Measurements from ENCODE around the gene JAKMIP2. TPM values are rescaled to one million over a fixed set of nuclear protein-coding genes. Genes with fewer than 3 reads are reported as not detected.

The JAKMIP2 gene
- total RNA-seq, 1 experiment from 2014 or later, result 6.4 TPM

GRCh38 chr5:147704544-147704943, 78.0 kb downstream of the JAKMIP2 start:
- Histone ChIP-seq H3K23ac (ENCODE audit: insufficient read length, low read depth, low read length) (no peak overlapping the region), H4K5ac (ENCODE audit: insufficient read length, low read depth, low read length) (no peak overlapping the region), H2BK12ac (ENCODE audit: insufficient read length, low read depth, low read length) (no peak overlapping the region), H2AK5ac (ENCODE audit: insufficient read length, low read length) (no peak overlapping the region), H4K20me1 (ENCODE audit: control insufficient read depth, insufficient read depth, insufficient read length) (no peaks in the 10 kb centered on the region), H3K9me3 (ENCODE audit: control insufficient read depth, low read depth, low read length) (no peaks in the 10 kb centered on the region), H4K91ac (ENCODE audit: insufficient read length, low read depth, low read length) (no peak overlapping the region), H3T11ph (ENCODE audit: low read length) (no peak overlapping the region), H3K4me2 (ENCODE audit: insufficient read depth, insufficient read length, low read length) (no peak overlapping the region), H3K27ac (ENCODE audit: insufficient read length, low read depth, low read length) (no peak overlapping the region), H2BK15ac (ENCODE audit: low read depth, low read length) (no peak overlapping the region), H3K4ac (ENCODE audit: low read depth, low read length) (no peak overlapping the region), H2AFZ (ENCODE audit: low read length) (no peak overlapping the region), H3K56ac (ENCODE audit: insufficient read length, low read depth, low read length) (no peak overlapping the region), H3K9ac (ENCODE audit: extremely low read depth, insufficient read length, low read length) (no peak overlapping the region), H2BK120ac (ENCODE audit: low read depth, low read length, poor library complexity, severe bottlenecking) (no peak overlapping the region), H3K18ac (ENCODE audit: insufficient read length, low read depth, low read length) (no peak overlapping the region), H2BK5ac (ENCODE audit: insufficient read length, low read length) (no peak overlapping the region), H3K4me1 (ENCODE audit: insufficient read depth, low read length) (no peaks in the 10 kb centered on the region), H3K79me2 (ENCODE audit: insufficient read depth, low read length) (peaks cover 2% of the 10 kb centered on the region; the same call in 1 of the 2 replicates), H2BK20ac (ENCODE audit: low read depth, low read length, poor library complexity, severe bottlenecking) (no peak overlapping the region), H3K27me3 (ENCODE audit: insufficient read depth, low read length) (no peaks in the 10 kb centered on the region), H3K23me2 (ENCODE audit: insufficient read length, low read depth, low read length, poor library complexity, severe bottlenecking) (no peaks in the 10 kb centered on the region), H3K14ac (ENCODE audit: insufficient read depth, low read length) (no peak overlapping the region), H4K8ac (replicated peaks; ENCODE audit: insufficient read length, low read depth, low read length) (no peak overlapping the region), H3K79me1 (ENCODE audit: insufficient read depth, low read depth, low read length, poor library complexity, severe bottlenecking) (no peaks in the 10 kb centered on the region)
- Mint-ChIP-seq H3K4me1 (peaks cover 9 to 14% of the 10 kb centered on the region in 2 experiments), H3K9me3 (peaks cover 0 to 2% of the 10 kb centered on the region in 2 experiments; a peak in 2 of 5 replicates), H3K4me3 (no peak overlapping the region), H3K36me3 (ENCODE audit: insufficient read depth in 1 of 3, low read depth in 3 of 3) (no peaks in the 10 kb centered on the region), H3K27ac (no peak overlapping the region; a peak in 1 of 7 replicates), H3K27me3 (ENCODE audit: low read depth) (no peaks in the 10 kb centered on the region)
- no peak for DNase-seq
- TF ChIP-seq CTCF (conservative IDR thresholded peaks at IDR 0.05), result no peak
